ENCODE data around the gene SF1.

Gene SF1

GRCh38 chr11:64786308-64786707, 8.0 kb upstream of the SF1 start:
- no peak overlapping the region for H3K27ac ChIP-seq
- no peak for TF ChIP-seq ZFX (IDR thresholded peaks at IDR 0.05)
- no peak for TF ChIP-seq CTCF (conservative IDR thresholded peaks at IDR 0.05)

GRCh38 chr11:64784813-64785581, 6.7 kb upstream of the SF1 start:
- no peak overlapping the region for H3K27ac ChIP-seq
- TF ChIP-seq CTCF (conservative IDR thresholded peaks at IDR 0.05): no peak
- TF ChIP-seq ZFX (IDR thresholded peaks at IDR 0.05): no peak

- peak overlapping the region; percentile 97 for H3K27ac ChIP-seq
- TF ChIP-seq CTCF (conservative IDR thresholded peaks at IDR 0.05): no peak
- TF ChIP-seq ZFX (IDR thresholded peaks at IDR 0.05): peak; percentile 84
Observed at GRCh38 chr11:64778223-64778472, 194 bp downstream of the SF1 start.

GRCh38 chr11:64777449-64778222, 706 bp downstream of the SF1 start:
- TF ChIP-seq ZFX (IDR thresholded peaks at IDR 0.05) (no peak), CTCF (conservative IDR thresholded peaks at IDR 0.05) (no peak)
- H3K27ac ChIP-seq: peak overlapping the region; percentile 97

- TF ChIP-seq CTCF (conservative IDR thresholded peaks at IDR 0.05): no peak
- peak overlapping the region; percentile 97; the same call in 1 of the 2 replicates for H3K27ac ChIP-seq
Observed at GRCh38 chr11:64776875-64777274, 1.5 kb downstream of the SF1 start.

GRCh38 chr11:64776425-64776824, 1.9 kb downstream of the SF1 start:
- H3K27ac ChIP-seq: no peak overlapping the region
- TF ChIP-seq CTCF (conservative IDR thresholded peaks at IDR 0.05) (no peak), ZFX (IDR thresholded peaks at IDR 0.05) (no peak)

- no peak overlapping the region for H3K27ac ChIP-seq
- no peak for TF ChIP-seq CTCF (conservative IDR thresholded peaks at IDR 0.05)
- no peak for TF ChIP-seq ZFX (IDR thresholded peaks at IDR 0.05)
Observed at GRCh38 chr11:64774144-64774543, 4.2 kb downstream of the SF1 start.

Measured in C4-2B (cell line).